Measurements from ENCODE around the gene TBCEL. TPM values are rescaled to one million over a fixed set of nuclear protein-coding genes. Genes with fewer than 3 reads are reported as not detected.

TBCEL gene
- total RNA-seq, 1 donor from 2014 or later, result 44.9 TPM

DNA sequence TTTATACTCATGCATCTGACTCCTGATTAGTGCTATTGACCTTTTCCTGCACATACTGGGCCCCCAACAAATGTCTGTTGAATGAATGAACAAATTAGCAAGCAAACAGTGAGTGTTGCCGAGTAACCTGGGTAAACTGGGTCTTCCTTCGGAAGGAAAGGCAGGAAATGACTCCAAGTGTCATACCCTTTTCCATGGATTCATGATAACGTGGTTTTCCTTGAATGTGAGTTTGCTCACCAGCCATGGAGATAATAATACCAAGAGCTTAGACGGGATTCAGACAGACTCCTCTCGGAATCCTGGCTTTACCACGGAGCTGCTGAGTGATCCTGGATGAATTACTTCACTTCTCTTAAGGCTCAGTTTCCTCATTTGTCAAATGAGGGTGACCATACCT, 93.9 kb downstream of the TBCEL start:
- no peak for ATAC-seq
- no peak for DNase-seq (ENCODE audit: low spot score)
- intact Hi-C loops (cut with DNase I), result loop anchor here (10.0 kb wide), 1 partner anchor 603 kb away; the partner anchor contains the start of gene GRIK4

DNA sequence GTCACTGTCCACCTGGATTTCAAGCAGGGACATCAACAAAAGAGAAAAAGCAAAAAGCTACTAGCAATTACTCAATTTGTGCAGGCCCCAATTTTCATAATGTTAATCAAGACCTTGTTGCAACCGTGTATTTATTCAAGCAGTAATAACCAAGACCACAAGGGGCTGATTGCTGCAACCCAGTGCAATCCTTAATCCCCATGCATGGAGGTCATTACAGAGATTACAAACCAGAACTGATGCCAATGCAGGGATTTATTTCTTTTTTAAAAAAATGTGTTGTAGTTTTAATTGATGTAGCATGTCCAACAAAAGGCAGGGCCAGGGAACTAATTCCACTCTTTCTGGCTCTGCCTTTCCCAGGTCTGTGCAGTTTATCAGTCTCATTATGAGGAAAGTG, 95.5 kb downstream of the TBCEL start:
- ATAC-seq (peak; percentile 61), DNase-seq (ENCODE audit: low spot score) (no peak)
- intact Hi-C loops (cut with DNase I), result loop anchor here (10.0 kb wide), 1 partner anchor 605 kb away; the partner anchor contains the start of gene GRIK4

DNA sequence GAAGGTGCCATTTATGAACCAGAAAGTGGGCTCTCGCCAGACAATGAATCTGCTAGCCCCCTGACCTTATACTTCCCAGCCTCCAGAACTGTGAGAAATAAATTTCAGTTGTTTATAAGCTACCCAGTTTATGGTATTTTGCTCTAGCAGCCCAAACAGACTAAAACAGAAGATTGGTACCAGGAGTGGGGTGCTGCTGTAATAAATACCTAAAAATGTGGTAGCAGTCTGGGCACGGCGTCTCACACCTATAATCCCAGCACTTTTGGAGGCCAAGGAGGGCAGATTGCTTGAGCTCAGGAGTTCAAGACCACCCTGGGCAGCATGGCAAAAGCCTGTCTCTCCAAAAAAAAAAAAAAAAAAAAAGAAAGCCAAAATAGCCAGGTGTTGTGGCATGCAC, 98.4 kb downstream of the TBCEL start:
- intact Hi-C loops (cut with DNase I), result no loop called here
- ATAC-seq (no peak), DNase-seq (ENCODE audit: low spot score) (no peak)

DNA sequence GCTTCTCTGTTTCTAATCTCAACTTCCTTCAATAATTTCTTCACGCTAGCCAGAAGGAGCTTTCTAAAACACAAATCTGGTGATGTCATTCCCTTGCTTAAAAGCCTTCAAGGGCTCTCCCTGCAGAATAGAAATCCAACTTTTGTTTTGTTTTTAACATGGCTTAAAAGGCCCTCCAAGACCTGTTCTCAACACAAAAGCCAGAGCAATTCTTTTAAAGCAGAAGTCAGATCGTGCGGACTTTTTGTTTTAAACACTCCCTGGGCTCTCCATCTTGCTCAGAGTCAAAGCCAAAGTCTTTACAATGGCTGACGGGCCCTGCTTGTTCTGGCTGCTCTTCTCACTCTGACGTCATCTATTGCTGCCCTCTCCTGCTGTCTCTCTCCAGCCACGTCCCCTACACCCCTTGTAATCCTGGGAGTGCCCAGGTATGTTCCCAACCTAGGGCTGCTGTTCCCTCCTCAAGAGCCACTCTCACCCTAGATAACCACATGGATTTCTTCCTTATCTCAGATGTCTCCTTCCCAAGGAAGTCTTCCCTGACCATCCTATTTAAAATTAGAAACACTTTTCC, 99.7 kb downstream of the TBCEL start:
- DNase-seq (ENCODE audit: low spot score) (no peak), ATAC-seq (peak; percentile 24)
- intact Hi-C loops (cut with DNase I), result no loop called here

DNA sequence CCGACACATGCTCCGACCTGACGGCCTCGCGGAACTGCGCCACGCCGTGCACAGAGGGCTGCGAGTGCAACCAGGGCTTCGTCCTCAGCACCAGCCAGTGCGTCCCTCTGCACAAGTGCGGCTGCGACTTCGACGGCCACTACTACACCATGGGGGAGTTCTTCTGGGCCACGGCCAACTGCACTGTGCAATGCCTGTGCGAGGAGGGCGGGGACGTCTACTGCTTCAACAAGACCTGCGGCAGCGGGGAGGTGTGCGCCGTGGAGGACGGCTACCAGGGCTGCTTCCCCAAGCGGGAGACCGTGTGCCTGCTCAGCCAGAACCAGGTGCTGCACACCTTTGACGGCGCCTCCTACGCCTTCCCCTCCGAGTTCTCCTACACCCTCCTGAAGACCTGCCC, 103.9 kb downstream of the TBCEL start:
- intact Hi-C loops (cut with DNase I), result no loop called here
- DNase-seq (ENCODE audit: low spot score) (no peak), ATAC-seq (no peak)

DNA sequence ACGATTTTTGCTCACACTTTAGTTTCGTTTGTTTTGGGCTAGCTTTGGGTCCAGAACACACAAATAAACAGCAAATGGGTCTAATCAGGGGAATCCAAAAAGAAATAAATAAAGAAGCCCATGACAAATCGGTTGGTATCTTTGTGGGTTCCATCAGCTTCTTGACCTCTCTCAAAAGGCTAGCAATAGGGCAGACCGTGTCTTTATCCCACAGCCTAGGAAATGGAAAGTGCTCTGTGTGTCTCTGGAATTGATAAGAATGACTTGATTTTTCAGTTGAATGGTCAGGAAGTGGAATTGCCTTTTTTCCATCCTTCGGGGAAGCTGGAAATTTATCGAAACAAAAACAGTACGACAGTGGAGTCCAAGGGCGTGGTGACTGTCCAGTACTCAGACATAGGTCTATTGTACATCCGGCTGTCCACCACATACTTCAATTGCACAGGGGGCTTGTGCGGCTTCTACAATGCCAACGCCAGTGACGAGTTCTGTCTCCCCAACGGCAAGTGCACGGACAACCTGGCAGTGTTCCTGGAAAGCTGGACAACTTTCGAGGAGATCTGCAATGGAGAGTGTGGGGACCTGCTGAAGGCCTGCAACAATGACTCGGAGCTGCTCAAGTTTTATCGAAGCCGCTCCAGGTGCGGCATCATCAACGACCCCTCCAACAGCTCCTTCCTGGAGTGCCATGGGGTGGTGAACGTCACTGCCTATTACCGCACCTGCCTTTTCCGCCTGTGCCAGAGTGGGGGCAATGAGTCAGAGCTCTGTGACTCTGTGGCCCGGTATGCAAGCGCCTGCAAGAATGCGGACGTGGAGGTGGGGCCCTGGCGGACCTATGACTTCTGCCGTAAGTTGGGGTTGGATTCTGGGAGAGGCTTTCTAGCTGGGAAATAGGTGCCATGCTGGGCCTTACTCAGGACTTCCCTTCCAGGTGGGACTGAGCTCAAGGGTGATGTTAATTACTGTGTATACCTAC, 105.7 kb downstream of the TBCEL start:
- ATAC-seq (no peak), DNase-seq (ENCODE audit: low spot score) (no peak)
- intact Hi-C loops (cut with DNase I), result no loop called here

DNA sequence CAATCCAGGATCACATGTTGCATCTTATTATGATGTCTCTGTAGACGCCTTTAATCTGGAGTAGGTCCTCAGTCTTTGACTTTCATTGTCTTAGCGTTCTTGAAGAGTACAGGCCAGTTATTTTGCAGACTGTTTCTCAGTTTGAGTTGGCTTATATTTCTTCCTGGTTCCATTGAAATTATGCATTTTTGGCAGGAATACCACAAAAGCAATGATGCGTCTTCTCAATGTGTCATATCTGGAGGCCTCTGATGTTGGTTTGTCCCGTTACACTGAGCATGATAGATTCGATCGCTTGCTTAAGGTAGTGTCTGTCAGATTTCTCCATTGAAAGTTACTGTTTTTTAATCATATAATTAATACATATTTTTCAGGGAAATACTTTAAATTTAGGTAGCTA, 107.8 kb downstream of the TBCEL start:
- intact Hi-C loops (cut with DNase I), result no loop called here
- no peak for DNase-seq (ENCODE audit: low spot score)
- no peak for ATAC-seq

DNA sequence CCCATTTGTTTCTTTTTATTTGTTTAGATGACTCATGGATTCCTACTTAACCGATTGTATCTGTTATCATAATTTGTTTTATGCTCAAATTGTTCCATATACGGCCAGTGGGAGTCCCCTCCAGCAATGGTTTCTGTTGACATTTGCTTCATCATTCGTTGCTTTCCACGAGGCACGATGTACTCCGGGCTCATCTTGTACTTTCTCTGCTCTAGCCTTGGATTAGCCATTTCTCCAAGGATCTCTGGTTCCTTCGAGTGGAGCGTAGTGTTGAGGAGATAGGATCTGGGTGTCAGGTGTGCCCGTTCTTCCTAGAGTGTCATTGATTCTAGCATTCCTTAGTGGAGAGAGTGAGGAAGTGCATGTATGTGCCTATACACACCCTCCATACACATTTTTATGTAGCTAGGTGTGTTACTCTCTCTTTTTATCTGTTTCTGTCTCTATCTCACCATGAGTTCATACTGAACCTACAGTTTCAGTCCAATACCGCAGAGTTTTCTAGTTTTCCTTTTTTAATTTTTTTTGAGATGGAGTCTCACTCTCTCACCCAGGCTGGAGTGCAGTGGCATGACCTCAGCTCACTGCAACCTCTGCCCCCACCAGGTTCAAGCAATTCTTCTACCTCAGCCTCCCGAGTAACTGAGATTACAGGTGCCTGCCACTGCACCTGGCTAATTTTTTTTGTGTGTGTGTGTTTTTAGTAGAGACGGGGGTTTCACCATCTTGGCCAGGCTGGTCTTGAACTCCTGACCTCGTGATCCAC, 108.5 kb downstream of the TBCEL start:
- ATAC-seq (no peak), DNase-seq (ENCODE audit: low spot score) (no peak)
- intact Hi-C loops (cut with DNase I), result no loop called here

DNA sequence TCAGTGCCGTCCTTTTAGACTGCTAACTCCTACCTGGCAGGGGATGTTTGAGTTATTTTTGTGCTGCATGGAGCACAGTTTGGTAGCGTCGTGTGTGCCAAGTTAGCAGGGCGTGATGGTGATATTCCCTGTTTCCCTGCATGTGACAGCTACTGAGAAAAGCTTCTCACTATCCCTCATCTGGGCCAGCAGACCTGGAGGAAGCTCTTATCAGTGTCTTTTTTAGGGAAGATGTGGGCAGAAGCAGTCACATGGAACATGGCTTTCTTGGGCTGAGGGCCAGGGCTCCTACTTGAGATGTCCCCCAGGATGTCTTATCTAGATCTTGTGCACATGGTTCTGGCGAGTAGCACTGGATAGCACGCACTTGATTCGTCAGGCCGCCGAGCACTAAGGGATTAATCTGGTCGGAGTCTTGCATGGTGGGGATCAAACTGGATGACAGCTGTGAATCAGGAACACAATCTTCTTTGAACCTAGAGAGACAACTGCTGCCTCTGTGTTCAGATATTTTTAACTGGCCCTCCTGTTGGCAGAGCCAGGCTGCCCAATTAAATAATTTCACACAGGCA, 110.9 kb downstream of the TBCEL start:
- intact Hi-C loops (cut with DNase I), result no loop called here

DNA sequence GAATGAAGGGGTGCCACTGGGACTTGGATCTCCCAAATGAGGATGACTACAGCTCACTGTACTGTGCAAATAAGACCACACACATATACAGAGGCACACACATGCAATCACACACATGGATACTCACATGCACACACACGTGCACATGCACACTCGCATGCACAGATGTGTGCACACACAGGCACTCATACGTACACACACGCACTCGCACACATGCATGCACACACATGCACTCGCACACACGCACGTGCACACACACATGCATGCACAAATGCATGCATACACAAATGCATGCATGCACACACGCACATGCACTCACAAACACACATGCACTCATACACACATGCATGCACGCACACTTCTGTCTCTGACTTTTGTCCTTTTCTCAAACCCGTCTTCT, 113.1 kb downstream of the TBCEL start:
- no peak for ATAC-seq
- intact Hi-C loops (cut with DNase I), result no loop called here
- DNase-seq (ENCODE audit: low spot score), result no peak

More for the DNA sequence above, 110.9 kb downstream of the TBCEL start:
- ATAC-seq (no peak), DNase-seq (ENCODE audit: low spot score) (no peak)

DNA sequence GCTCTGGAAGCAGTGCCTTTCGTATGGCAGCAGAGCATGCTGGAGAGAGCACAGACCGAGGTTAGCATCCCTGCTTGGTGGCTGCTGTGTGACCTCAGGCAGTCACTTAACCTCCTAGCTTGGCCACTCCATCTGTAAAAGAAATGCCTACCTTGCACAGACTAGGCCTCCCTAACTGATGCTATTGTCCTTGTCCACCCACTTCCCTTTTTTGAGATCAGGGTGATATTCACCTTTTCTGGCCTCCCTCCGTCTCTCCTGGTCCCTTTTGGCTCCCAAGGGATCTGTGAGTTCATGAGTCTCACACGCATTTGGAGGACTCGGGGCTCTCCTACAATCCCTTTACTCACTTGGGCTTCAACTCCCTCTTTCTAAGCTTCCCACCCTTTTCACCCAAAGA, 114.4 kb downstream of the TBCEL start:
- DNase-seq (ENCODE audit: low spot score) (no peak), ATAC-seq (no peak)
- intact Hi-C loops (cut with DNase I), result no loop called here

DNA sequence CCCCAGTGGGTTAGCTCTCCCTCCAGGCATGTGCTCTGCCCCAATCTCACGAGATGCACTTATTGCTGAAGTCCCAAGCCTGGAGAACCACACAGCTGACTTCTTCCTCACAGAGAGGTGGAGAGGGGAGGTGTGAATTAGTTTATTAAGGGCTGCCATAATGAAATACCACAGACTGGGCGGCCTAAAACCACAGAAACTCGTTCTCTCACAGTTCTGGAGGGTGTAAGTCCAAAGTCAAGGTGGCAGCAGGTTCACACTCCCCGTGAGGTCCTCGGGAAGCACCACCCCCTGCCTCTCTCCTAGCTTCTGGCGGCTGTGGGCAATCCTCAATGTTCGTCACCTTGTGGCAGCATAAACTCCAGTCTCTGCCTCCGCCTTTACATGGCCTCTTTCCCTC, 116.5 kb downstream of the TBCEL start:
- no peak for DNase-seq (ENCODE audit: low spot score)
- intact Hi-C loops (cut with DNase I), result no loop called here
- ATAC-seq, result no peak

Other genes starting within 250 kb of the TBCEL start
- gene TECTA, start 77.1 kb downstream of the TBCEL start, total RNA-seq, result 0.76 TPM

Measured in sciatic nerve (tissue), 2 donors.